ENCODE data around the gene SCNN1B.
"Not testable (repeated sequence)": the region's sequence is repeated elsewhere in the genome, so short reads cannot be mapped to it uniquely, and the experiment has no call there.

Gene SCNN1B

DNA sequence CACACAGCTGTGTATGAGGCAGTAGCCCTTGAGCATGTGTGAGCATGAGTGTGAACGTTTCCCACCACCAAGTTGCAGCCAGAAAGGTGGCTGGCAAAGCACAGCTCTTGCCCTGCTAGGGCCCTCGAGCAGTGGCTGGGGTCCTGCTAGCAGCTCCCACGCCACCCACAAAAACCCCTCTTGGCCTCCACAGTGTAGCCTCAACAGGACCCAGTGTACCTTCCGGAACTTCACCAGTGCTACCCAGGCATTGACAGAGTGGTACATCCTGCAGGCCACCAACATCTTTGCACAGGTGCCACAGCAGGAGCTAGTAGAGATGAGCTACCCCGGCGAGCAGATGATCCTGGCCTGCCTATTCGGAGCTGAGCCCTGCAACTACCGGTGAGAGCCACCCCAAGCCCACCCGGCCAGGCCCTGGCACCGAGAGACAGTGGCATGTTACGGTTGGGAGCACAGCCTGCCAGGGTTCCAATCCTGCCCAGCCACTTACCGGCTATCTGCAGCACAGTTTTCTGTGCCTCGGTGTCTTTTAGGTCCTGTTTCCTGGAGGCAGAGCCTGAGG lies 53.1 kb downstream of the SCNN1B start:
- no peak for DNase-seq (ENCODE audit: low spot score)

DNA sequence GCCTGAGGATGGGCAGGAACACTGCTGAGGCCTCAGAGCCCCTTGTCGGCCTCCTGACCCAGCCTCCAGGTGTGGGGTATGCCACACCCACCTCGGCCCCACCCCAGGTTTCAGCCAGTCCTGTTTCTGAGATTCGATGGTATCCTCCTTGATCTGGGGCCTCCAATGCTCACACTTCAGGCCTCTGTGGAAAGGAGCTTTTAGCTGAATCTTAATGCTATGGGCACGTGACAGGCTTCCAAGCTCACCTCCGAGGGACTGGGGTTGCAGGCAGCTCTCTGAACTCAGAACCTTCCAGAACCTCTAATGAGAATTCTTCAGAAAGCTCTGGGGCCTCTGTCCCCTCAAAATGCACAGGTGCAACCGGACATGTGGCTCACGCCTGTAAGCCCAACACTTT lies 54.8 kb downstream of the SCNN1B start:
- DNase-seq (ENCODE audit: low spot score) = no peak

DNA sequence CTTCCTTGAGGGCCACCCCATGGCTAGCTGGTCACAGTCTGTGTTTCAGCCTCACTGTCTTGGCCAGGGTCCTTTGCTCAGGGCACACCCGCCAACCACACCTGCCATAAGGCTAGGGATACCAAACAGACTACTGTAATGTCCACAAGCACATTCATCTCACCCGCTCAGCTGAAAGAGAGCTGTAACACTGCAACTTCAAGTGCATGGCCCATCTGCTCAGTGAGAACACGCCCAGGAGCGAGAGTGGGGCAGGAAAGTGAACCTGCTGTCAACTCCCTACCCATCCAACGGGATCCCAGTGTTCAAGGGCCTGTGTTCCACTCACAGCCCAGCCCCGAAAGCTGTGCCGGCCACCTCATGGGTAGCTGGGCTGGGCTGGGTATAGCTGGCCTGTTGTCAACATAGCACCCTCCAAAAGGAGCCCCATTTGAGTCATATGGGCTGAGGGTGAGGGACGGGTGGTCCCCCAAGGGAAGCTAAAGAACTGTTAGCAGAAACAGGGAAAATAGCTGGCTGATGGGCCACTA lies 55.7 kb downstream of the SCNN1B start:
- DNase-seq (ENCODE audit: low spot score) = no peak

GRCh38 chr16:23359092-23359760 lies 57.1 kb downstream of the SCNN1B start:
- no peak for DNase-seq (ENCODE audit: low spot score)

DNA sequence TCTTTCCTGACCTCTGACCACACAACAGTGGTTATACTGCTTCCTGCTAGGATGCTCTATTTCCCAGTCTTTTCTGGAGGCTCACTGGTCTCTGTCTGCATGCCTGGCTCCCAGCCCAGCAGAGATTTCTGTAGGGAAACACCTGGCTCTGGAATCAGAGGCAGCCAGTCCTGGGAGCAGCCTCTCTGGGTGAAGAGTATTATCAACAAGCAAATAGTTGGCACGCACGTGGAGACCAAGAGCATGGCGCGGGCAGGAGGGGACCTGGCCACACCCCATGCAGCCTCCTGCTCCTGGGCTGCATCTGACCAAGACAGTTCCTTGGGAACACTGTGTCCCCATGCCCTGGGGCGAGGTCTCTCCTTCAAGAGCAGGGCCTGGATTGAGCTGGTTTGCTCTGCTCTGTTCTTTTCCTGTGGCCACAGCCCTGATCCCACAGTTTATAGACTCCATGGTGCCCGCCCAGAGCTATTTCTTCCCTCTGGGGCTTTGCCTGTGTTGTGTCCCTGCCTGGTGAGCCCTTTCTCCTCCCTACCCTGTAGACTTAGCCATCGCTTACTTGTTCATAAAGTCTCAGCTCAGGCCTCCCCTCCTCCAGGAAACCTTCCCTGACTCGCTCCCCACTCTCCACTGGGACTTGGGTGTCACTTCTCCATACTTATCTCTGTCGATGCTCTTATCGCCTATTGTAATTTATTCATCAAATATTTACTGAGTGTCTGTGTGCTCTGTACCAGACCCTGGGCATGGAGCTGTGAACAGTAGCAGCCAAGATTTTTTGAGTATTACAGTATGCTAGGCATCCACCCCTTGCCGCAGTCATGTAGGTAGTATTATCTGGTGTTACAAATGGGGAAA lies 60.6 kb downstream of the SCNN1B start:
- no peak for DNase-seq (ENCODE audit: low spot score)

GRCh38 chr16:23365602-23366240 lies 63.6 kb downstream of the SCNN1B start:
- DNase-seq (ENCODE audit: low spot score) = no peak

DNA sequence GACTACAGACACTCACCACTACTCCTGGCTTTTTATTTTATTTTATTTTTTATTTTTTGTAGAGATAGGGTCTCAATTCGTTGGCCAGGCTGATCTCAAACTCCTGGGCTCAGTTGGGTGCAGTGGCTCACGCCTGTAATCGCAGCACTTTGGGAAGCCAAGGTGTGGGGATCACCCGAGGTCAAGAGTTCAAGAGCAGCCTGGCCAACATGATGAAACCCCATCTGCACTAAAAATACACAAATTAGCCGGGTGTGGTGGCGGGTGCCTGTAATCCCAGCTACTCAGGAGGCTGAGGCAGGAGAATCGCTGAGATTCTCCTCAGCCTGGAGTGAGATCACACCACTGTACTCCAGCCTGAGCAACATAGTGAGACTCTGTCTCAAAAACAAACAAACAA lies 64.2 kb downstream of the SCNN1B start:
- not testable (repeated sequence) for DNase-seq (ENCODE audit: low spot score)

DNA sequence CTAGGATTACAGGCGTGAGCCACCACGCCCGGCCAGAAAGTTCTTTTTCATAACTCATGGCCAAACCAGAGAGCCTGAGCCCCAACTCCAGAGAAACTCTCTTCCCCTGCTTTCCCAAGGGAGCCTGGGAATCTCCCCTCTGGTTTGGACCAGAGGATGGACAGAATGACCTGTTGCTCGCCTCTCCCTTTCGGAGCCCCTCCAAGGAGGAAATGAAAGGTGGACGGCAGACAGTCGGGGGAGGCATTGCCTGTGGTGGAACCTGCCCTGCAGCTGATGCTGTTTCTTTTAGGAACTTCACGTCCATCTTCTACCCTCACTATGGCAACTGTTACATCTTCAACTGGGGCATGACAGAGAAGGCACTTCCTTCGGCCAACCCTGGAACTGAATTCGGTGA lies 65.5 kb downstream of the SCNN1B start:
- DNase-seq (ENCODE audit: low spot score) = no peak

DNA sequence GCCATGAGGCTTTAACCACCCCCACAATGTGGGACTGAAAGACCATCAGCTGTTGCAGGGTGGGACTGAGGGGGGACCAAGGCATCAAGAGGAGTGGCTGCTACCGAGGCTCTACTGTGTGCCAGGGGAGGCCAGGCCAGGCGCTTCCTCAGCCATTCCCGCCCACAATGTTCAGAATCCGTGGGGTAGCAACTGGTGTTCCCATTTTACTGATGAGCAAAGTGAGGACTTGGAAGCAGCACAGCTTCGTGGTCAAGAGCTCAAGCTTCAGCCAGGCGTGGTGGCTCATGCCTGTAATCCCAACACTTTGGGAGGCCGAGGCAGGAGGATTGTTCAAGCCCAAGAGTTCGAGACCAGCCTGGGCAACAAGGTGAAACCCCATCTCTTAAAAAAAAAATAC lies 65.9 kb downstream of the SCNN1B start:
- DNase-seq (ENCODE audit: low spot score) = no peak

GRCh38 chr16:23368469-23368868 lies 66.4 kb downstream of the SCNN1B start:
- DNase-seq (ENCODE audit: low spot score) = no peak

DNA sequence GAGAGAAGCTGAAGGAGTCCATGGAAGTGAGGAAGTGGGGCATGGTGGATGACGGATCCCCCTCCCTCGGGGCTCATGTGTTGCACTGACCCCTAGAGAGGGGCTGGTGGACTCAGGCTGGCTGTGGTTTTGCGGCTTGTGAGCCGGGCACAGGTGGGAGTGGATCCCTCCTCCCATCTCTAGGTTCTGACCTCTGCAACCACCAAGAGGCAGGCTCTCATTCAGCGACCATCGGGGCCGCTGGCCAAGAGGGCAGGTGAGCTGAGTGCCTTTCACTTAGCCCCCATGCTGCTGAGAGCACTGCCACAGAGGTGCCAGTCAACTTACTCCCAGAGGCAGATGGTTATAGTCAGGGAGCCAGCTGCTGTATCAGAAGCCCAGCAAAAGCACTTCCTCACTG lies 67.3 kb downstream of the SCNN1B start:
- DNase-seq (ENCODE audit: low spot score) = no peak

DNA sequence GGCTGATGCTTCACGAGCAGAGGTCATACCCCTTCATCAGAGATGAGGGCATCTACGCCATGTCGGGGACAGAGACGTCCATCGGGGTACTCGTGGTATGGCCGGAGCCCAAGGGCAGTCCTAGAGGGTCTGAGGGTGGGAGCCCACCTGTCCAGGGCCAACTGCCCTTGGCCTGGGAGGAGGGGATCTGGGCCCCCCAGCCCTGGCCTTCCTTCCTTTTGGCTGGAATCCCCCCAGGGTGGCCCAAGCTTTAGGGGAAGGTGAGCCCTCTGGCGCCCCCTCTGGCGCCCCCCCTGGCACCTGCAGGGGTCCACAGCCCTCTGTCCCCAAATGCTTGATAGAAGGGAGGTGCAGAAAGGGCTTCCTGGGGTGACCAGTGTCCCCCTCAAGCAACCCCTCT lies 69.3 kb downstream of the SCNN1B start:
- DNase-seq (ENCODE audit: low spot score) = no peak

DNA sequence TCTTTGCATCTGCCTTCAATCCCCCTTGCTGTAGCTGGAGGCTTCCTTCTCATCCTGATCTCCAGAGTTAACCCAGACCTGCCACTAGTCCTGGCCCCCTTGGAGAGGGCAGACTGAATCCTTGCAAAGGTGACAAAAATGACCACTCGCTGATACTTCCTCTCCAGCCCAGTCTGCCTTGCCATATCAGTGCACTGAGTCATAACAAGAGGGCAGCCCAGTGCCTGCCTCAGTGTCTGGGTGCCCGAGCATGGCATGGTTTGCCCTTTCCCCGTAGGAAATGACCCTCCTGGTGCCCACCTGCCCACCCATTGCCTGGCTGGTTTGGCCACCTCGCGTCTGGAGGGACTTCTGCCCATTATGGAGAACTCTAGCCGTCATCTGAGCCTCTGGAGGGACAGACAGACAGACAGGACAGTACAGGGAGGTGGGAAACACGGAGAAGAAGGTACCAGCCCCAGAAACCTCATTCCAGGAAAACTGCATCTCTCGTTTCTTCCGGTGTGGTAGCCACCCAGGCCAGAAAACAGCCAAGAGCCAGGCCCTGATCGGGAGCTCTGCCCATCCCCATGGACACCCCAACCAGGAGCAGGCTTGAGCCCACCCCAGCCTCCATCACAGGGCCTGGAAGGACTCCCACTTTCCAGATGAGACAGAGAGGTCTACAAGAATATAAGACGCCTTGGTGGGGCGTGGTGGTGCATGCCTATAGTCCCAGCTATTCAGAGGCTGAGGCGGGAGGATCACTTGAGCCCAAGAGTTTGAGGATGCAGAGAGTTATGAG lies 71.5 kb downstream of the SCNN1B start:
- DNase-seq (ENCODE audit: low spot score) = no peak

- no peak for DNase-seq (ENCODE audit: low spot score)
These were observed 72.8 kb downstream of the SCNN1B start for GRCh38 chr16:23374721-23375510.

GRCh38 chr16:23375643-23376042 lies 73.5 kb downstream of the SCNN1B start:
- DNase-seq (ENCODE audit: low spot score) = no peak

DNA sequence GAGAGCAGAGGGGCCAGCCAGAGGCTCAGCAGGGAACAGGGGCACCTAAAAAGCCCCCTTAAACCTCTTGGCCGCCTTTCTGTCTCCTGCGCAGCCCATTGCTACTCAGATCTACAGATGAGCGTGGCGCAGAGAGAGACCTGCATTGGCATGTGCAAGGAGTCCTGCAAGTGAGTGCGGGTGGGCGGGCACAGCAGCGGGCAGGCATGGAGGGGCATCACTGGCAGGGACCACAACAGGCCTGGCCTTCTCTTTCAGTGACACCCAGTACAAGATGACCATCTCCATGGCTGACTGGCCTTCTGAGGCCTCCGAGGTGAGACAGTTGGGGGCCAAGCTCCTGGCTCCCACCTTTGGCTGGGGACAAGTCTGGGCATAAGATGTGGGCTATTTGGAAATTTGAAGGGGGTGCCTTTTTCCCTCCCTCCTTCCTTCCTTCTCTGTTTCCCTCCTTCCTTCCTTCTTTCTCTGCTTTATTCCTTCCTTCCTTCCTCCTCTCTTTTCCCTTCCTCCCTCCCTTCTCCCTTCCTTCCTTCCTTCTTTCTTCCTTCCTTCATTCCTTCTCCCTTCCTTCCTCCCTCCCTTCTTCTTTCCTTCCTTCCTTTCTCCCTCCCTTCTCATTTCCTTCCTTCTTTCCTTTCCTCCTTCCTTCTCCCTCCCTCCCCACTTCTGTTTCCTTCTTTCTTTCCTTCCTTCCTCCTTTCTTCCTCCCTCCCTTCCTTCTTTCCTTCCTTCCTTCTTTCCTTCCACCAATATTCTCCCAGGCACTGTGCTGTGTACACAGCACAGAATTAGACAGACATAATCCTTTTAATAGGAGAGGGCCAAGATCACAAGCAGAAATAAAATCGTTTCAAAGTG lies 75.2 kb downstream of the SCNN1B start:
- DNase-seq (ENCODE audit: low spot score) = no peak

- DNase-seq (ENCODE audit: low spot score) = no peak
These were observed 76.2 kb downstream of the SCNN1B start for GRCh38 chr16:23378256-23378655.

DNA sequence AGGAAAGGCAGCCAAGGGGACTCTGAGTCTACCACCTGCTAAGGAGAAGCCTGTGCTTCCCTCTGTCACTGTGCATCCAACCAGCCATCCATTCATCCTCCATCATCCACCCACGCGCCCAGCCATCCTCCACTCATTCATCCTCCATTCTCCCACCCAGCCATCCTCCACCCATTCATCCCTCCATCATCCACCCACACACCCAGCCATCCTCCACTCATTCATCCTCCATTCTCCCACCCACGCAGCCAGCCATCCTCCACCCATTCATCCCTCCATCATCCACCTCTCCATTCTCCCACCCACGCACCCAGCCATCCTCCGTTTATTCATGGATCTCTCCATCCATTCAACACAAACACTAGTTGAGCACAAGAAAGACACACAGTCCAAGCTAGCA lies 76.8 kb downstream of the SCNN1B start:
- DNase-seq (ENCODE audit: low spot score) = no peak

- DNase-seq (ENCODE audit: low spot score) = no peak
These were observed 77.6 kb downstream of the SCNN1B start for GRCh38 chr16:23379707-23380106.

DNA sequence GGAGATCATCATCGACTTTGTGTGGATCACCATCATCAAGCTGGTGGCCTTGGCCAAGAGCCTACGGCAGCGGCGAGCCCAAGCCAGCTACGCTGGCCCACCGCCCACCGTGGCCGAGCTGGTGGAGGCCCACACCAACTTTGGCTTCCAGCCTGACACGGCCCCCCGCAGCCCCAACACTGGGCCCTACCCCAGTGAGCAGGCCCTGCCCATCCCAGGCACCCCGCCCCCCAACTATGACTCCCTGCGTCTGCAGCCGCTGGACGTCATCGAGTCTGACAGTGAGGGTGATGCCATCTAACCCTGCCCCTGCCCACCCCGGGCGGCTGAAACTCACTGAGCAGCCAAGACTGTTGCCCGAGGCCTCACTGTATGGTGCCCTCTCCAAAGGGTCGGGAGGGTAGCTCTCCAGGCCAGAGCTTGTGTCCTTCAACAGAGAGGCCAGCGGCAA lies 78.4 kb downstream of the SCNN1B start:
- no peak for DNase-seq (ENCODE audit: low spot score)

Measured in AG08395 (cell line).